ENCODE results near the gene LIMK2.

The LIMK2 gene

GRCh38 chr22:31295831-31296657 is 83.9 kb downstream of the LIMK2 start:
- Histone ChIP-seq H3K4me3 (ENCODE audit: insufficient read depth, low read length, poor library complexity, severe bottlenecking) (no peak overlapping the region), H3K9me3 (ENCODE audit: insufficient read depth, low read length) (no peaks in the 10 kb centered on the region), H3K9ac (ENCODE audit: low read length) (no peak overlapping the region), H2AFZ (ENCODE audit: low read depth, low read length, severe bottlenecking) (no peak overlapping the region), H3K9me2 (replicated peaks; ENCODE audit: insufficient read depth, low read length) (no peaks in the 10 kb centered on the region), H3K27me3 (ENCODE audit: low read length) (no peaks in the 10 kb centered on the region), H3F3A (ENCODE audit: insufficient read depth) (peaks cover 17% of the 10 kb centered on the region; the same call in 1 of the 2 replicates), H3K79me2 (ENCODE audit: insufficient read depth, low read length) (no peaks in the 10 kb centered on the region), H4K20me1 (ENCODE audit: low read depth, low read length) (no peaks in the 10 kb centered on the region), H3K36me3 (ENCODE audit: low read length) (no peaks in the 10 kb centered on the region), H3K4me2 (ENCODE audit: low read depth, low read length, poor library complexity, severe bottlenecking) (no peak overlapping the region), H3K27ac (ENCODE audit: low read depth, low read length) (no peak overlapping the region)
- TF ChIP-seq CTCF (IDR thresholded peaks at IDR 0.05; ENCODE audit: insufficient read depth, low read length, poor library complexity, severe bottlenecking): no peak
- no peak for TF ChIP-seq EZH2phosphoT487 (conservative IDR thresholded peaks at IDR 0.05; ENCODE audit: low read length)

GRCh38 chr22:31300896-31301295 is 88.8 kb downstream of the LIMK2 start:
- no peak overlapping the region for H3K9ac ChIP-seq (ENCODE audit: low read length)
- H3K4me3 ChIP-seq (ENCODE audit: insufficient read depth, low read length, poor library complexity, severe bottlenecking): no peak overlapping the region
- H3F3A ChIP-seq (ENCODE audit: insufficient read depth): peaks cover 8% of the 10 kb centered on the region; the same call in 1 of the 2 replicates
- H3K79me2 ChIP-seq (ENCODE audit: insufficient read depth, low read length): no peaks in the 10 kb centered on the region
- H3K27me3 ChIP-seq (ENCODE audit: low read length): no peaks in the 10 kb centered on the region
- no peaks in the 10 kb centered on the region for H3K9me3 ChIP-seq (ENCODE audit: insufficient read depth, low read length)
- H2AFZ ChIP-seq (ENCODE audit: low read depth, low read length, severe bottlenecking): no peak overlapping the region
- H4K20me1 ChIP-seq (ENCODE audit: low read depth, low read length): no peaks in the 10 kb centered on the region
- H3K4me2 ChIP-seq (ENCODE audit: low read depth, low read length, poor library complexity, severe bottlenecking): no peak overlapping the region
- TF ChIP-seq CTCF (IDR thresholded peaks at IDR 0.05; ENCODE audit: insufficient read depth, low read length, poor library complexity, severe bottlenecking) (no peak), EZH2phosphoT487 (conservative IDR thresholded peaks at IDR 0.05; ENCODE audit: low read length) (no peak)
- H3K36me3 ChIP-seq (ENCODE audit: low read length): no peaks in the 10 kb centered on the region
- H3K9me2 ChIP-seq (replicated peaks; ENCODE audit: insufficient read depth, low read length): no peaks in the 10 kb centered on the region
- H3K27ac ChIP-seq (ENCODE audit: low read depth, low read length): no peak overlapping the region

GRCh38 chr22:31302006-31302405 is 89.9 kb downstream of the LIMK2 start:
- no peaks in the 10 kb centered on the region for H3K79me2 ChIP-seq (ENCODE audit: insufficient read depth, low read length)
- H3K9me2 ChIP-seq (replicated peaks; ENCODE audit: insufficient read depth, low read length): no peaks in the 10 kb centered on the region
- no peak overlapping the region for H3K9ac ChIP-seq (ENCODE audit: low read length)
- H3K9me3 ChIP-seq (ENCODE audit: insufficient read depth, low read length): no peaks in the 10 kb centered on the region
- no peaks in the 10 kb centered on the region for H4K20me1 ChIP-seq (ENCODE audit: low read depth, low read length)
- H3K27ac ChIP-seq (ENCODE audit: low read depth, low read length): no peak overlapping the region
- H3K4me2 ChIP-seq (ENCODE audit: low read depth, low read length, poor library complexity, severe bottlenecking): no peak overlapping the region
- no peaks in the 10 kb centered on the region for H3F3A ChIP-seq (ENCODE audit: insufficient read depth)
- TF ChIP-seq CTCF (IDR thresholded peaks at IDR 0.05; ENCODE audit: insufficient read depth, low read length, poor library complexity, severe bottlenecking) (no peak), EZH2phosphoT487 (conservative IDR thresholded peaks at IDR 0.05; ENCODE audit: low read length) (no peak)
- no peaks in the 10 kb centered on the region for H3K36me3 ChIP-seq (ENCODE audit: low read length)
- no peaks in the 10 kb centered on the region for H3K27me3 ChIP-seq (ENCODE audit: low read length)
- no peak overlapping the region for H3K4me3 ChIP-seq (ENCODE audit: insufficient read depth, low read length, poor library complexity, severe bottlenecking)
- H2AFZ ChIP-seq (ENCODE audit: low read depth, low read length, severe bottlenecking): no peak overlapping the region

Measured in SU-DHL-6 (cell line).